ENCODE results near the gene SCART1. TPM values are rescaled to one million over a fixed set of nuclear protein-coding genes. Genes with fewer than 3 reads are reported as not detected.
"Not testable (repeated sequence)": the region's sequence is repeated elsewhere in the genome, so short reads cannot be mapped to it uniquely, and the experiment has no call there.

Gene SCART1
- total RNA-seq, 3 donors from 2014 or later = 2.5 to 4.8 (median 3.7) TPM

DNA sequence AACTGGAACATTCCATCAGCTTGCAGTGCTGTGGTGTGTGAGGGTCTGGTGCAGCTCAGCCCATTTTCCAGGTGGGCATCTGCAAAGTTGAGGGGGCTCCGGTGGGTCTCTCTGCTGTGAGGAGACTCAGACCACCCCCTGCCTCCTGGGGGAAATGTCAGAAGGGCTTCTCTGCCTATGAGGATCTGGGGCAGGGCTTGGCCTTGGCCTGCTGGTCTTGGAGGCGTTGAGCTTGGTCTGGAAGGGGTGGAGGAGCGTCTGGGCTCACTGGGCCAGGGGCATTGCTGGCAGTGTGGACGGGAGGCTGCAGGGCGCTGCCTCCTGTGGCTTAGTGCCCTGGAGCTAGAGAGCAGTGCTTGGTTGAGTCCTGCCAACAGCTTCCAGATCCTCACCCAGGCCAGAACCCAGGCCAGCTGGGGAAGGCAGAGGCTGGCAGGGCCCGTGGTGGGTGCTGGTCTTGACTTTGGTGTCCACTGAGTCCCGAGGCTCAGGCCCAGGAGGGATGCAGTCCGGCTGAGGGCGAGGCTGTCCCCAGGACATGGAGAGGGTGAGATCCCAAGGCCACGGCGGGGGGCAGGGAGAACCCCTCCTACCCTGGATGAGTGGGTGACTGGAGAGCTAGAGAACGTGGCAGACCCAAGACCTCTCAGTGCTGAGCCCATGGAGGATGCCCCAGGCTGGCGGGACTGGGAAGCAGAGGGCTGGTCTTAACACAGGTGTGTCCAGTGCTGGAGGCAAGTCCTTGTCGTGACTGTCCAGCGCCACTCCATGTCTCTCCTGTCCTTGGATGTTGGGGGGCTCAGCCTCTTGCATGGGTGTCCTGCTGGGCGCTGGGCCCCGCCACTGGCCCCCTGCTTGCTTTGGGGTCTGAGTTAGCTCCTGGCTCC is 32.2 kb upstream of the SCART1 start:
- intact Hi-C loops (cut with DNase I, micrococcal nuclease) = loop anchor here in 1 of 2 donors (10.0 kb wide), 1 partner anchor 153 kb away; no protein-coding TSS in a partner anchor

DNA sequence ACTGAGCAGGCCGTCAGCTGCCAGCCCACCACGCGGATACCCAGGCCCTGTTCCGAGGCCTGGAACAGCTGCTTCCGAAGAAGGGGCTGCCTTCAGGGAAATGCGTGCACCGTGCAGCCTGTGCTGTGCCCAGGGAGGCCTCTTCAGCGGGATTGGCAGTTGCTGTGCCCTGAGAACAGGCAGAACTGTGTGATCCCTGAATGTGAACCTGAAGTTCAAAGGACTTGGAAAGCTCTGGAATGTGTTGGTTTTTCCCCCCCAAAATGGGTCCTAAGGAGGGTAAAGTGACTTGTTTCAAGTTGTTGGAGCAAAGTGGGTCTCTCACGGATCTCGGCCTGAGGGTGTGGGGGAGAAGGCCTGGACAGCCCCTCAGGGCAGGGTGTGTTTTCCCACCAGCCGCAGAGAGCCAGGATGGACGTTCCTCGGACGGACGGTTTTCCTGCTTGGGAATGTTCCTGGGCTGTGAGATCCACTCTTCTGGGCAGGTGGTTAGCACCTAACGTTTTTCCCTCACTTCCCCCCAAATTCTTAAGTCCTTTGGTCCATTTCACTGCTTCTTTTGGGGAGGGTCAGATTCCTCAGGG is 31.4 kb upstream of the SCART1 start:
- DNase-seq = no peak
- H3K4me1 ChIP-seq (ENCODE audit: low read depth) = no peaks in the 10 kb centered on the region
- TF ChIP-seq, protein P1, sequence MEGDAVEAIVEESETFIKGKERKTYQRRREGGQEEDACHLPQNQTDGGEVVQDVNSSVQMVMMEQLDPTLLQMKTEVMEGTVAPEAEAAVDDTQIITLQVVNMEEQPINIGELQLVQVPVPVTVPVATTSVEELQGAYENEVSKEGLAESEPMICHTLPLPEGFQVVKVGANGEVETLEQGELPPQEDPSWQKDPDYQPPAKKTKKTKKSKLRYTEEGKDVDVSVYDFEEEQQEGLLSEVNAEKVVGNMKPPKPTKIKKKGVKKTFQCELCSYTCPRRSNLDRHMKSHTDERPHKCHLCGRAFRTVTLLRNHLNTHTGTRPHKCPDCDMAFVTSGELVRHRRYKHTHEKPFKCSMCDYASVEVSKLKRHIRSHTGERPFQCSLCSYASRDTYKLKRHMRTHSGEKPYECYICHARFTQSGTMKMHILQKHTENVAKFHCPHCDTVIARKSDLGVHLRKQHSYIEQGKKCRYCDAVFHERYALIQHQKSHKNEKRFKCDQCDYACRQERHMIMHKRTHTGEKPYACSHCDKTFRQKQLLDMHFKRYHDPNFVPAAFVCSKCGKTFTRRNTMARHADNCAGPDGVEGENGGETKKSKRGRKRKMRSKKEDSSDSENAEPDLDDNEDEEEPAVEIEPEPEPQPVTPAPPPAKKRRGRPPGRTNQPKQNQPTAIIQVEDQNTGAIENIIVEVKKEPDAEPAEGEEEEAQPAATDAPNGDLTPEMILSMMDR (IDR thresholded peaks at IDR 0.05) = no peak
- H3K9me3 ChIP-seq = no peaks in the 10 kb centered on the region
- ATAC-seq = no peak
- intact Hi-C loops (cut with DNase I, micrococcal nuclease) = loop anchor here in 1 of 2 donors (10.0 kb wide), 1 partner anchor 152 kb away; no protein-coding TSS in a partner anchor
- H3K36me3 ChIP-seq (ENCODE audit: low read depth) = no peaks in the 10 kb centered on the region
- no peak overlapping the region for H3K4me3 ChIP-seq

More for the DNA sequence above, 32.2 kb upstream of the SCART1 start:
- H3K9me3 ChIP-seq = no peaks in the 10 kb centered on the region
- TF ChIP-seq, protein P1 (IDR thresholded peaks at IDR 0.05) = no peak
- ATAC-seq (no peak), DNase-seq (peak in 1 of 3 donors; percentile 53)
- H3K36me3 ChIP-seq (ENCODE audit: low read depth) = no peaks in the 10 kb centered on the region
- H3K4me3 ChIP-seq = no peak overlapping the region
- H3K4me1 ChIP-seq (ENCODE audit: low read depth) = no peaks in the 10 kb centered on the region

DNA sequence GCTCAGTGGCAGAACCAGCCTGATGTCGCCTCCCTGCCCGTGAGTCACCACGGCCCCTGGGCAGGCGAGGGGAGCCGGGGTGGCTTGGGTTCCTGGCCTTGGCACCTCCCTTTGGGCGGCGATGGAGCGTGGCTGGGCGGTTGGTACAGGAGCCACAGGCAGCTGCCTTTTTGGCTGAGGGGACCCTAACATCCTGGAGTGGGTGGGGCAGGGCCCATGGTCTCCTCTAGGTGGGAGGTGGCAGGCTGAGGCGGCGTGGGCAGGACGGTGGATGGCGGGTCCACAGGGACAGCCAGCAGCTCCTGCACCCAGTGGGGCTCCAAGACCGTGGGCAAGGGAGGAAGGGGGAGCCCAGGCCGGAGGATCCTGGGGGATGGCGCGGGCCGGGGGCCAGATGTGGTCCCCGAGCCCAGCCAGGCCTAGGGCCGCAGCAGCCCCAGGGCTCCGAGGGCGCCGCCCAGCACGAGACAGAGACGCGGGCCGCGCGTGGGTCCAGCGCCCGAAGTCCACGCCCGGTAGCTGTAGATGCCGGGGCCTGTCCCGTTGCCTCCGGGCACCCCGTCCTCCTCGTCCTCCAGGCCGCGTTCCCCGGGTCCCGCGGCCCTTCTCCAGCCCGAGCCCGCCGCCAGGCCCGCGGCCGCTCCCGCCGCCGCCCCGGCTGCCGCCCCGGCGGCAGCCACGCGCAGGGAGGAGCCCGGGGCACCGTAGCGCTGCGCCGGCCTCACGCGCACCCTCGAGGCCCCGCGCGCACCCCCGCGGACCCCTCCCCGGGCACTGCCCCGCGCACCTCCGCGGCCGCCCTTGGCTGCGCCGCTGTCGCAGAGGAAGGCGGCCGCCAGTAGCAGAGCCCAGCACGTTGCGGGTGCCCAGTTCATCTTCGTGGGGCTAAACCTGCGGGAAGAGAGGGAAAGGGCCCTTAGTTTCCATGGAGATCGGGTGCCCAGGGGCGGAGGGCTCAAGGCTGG is 30.7 kb upstream of the SCART1 start:
- ATAC-seq (peak; percentile 27), DNase-seq (peak in 1 of 3 donors; percentile 25)
- Histone ChIP-seq H3K9me3 (no peaks in the 10 kb centered on the region), H3K4me1 (ENCODE audit: low read depth) (no peaks in the 10 kb centered on the region), H3K4me3 (no peak overlapping the region), H3K36me3 (ENCODE audit: low read depth) (no peaks in the 10 kb centered on the region)
- intact Hi-C loops (cut with DNase I, micrococcal nuclease) = loop anchor here in 1 of 2 donors (10.0 kb wide), 1 partner anchor 152 kb away; no protein-coding TSS in a partner anchor
- TF ChIP-seq, protein P1 (IDR thresholded peaks at IDR 0.05) = no peak

DNA sequence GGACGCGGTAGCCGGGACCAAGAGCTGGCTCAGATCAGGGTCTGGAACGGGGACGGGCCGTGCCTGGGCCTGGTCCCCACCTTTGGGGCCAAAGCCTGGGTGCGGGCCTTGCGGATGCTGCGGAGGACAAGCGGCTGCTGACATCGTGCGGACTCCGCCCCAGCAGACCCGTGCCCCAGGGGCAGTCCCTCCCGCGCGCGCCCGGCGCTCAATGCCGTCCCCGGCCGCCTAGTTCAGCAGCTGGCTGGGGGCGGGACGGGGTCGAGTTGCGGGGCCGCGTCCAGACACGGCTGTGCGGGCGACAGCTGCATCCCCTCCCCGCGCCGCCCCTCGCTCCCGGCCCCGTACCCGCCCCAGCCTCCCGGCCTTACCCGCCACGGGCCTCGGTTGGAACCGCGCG is 29.6 kb upstream of the SCART1 start:
- not testable (repeated sequence) for H3K36me3 ChIP-seq (ENCODE audit: low read depth); DNase-seq
- peak; percentile 21 for ATAC-seq

DNA sequence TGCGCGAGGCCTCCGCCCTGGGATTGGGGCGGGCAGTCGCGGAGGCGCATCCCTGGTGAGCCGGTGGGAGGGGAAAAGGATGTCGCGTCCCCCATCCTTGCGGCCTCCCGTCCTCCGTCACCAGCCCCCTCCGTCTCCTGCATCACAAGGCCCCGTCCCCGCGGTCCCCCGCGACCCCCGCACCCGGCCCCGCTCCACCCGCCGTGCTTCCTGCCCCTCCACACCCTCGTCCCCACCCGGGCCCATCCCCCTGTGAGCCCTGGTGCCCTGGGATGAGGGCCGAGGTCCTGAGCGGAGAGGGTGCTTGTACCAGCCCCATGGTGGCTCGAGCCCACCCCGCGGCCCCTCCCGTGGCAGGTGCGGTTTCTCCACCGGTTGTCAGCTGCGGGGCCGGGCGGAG is 29.1 kb upstream of the SCART1 start, which contains the start of gene SPRN:
Gene SPRN (minus strand): TSS at position 25 of the 400 bp plus-strand sequence. CDS start 944 bp downstream, outside the sequence.
- H3K4me3 ChIP-seq; DNase-seq; H3K4me1 ChIP-seq (ENCODE audit: low read depth); H3K9me3 ChIP-seq; H3K36me3 ChIP-seq (ENCODE audit: low read depth): not testable (repeated sequence)
- peak; percentile 10 for ATAC-seq
- intact Hi-C loops (cut with DNase I, micrococcal nuclease) = loop anchor here in 1 of 2 donors (10.0 kb wide), 1 partner anchor 150 kb away; no protein-coding TSS in a partner anchor

More for the DNA sequence above, 29.6 kb upstream of the SCART1 start:
- intact Hi-C loops (cut with DNase I, micrococcal nuclease) = loop anchor here in 1 of 2 donors (10.0 kb wide), 1 partner anchor 151 kb away; no protein-coding TSS in a partner anchor
- H3K4me3 ChIP-seq; H3K9me3 ChIP-seq; H3K4me1 ChIP-seq (ENCODE audit: low read depth): not testable (repeated sequence)

DNA sequence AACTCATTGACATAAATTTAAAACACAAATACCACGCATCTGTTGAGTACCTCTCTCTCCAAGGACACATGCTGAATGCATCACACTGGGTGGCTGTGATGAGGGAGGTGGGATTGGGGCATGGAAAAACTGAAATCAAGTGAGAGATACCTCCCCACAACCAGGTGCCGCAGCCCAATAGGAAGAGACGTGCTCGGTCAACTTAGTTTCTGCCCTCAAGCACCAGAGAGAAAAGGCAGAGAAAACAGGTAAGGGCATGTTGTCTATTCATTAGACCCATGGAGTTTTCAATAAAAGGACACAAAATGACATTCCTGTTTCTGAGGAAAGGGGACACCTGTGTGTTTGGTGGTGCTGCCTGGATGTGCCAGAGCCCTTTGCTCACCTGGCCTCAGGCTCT is 24.2 kb upstream of the SCART1 start:
- H3K36me3 ChIP-seq (ENCODE audit: low read depth); H3K4me3 ChIP-seq; H3K9me3 ChIP-seq; ATAC-seq; H3K4me1 ChIP-seq (ENCODE audit: low read depth); DNase-seq: not testable (repeated sequence)
- intact Hi-C loops (cut with DNase I, micrococcal nuclease) = loop anchor here in 1 of 2 donors (10.0 kb wide), 1 partner anchor 145 kb away; no protein-coding TSS in a partner anchor

DNA sequence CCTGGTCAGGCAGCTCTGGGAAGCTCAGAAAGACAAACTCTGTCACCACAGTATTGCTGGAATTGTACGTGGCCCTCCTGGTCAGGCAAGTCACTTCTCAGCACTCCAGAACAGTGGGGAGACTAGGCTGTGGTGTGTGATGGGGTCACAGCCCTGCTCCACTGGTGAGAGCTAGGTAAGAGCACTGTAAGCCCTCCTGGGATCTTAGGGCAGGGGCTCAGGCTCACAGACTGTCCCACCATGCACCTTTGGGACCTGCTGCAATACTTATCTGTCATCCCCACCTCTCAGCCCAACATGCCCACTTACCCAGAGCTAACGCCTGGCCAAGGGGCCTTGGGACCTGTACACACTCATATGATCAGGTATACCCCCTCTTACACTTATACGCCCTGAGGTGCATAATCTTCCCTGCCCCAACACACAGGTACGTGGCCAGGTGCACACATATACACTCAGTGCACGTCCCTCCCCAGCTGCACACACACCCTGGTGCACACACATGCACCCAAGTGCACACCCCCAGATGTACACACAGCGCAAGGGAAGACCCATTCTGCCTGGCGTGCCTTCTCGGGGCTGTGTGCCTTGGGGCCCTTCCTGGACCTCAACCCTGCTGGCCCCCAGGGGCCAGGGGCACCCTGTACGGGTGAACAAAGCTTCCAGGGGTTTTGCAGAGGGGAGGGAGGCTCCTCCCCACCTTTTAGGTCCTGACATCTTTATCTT is 21.7 kb upstream of the SCART1 start:
- intact Hi-C loops (cut with DNase I, micrococcal nuclease); H3K9me3 ChIP-seq; H3K4me3 ChIP-seq; H3K36me3 ChIP-seq (ENCODE audit: low read depth); H3K4me1 ChIP-seq (ENCODE audit: low read depth); DNase-seq: not testable (repeated sequence)
- peak; percentile 36 for ATAC-seq

DNA sequence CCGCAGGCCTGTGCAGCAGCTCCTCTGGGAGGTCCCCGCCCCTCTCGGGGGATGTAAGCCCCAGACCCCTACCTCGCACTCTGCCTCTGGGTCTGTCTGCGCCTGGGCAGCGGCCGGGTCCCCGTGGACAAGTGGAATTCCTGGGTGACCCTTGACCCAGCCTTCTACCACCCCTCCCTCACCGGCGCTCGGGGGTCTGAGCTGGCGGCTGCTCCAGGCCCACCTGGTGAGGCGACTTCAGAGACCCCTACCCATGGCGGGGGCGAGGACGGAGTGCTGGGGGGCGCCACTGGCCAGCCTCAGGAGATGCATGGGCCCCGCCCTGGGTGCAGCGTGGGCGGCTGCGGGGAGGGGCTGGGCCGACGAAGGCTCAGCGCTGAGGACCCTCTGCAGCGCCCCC is 21.0 kb upstream of the SCART1 start:
- intact Hi-C loops (cut with DNase I, micrococcal nuclease); H3K4me3 ChIP-seq; H3K9me3 ChIP-seq; H3K4me1 ChIP-seq (ENCODE audit: low read depth); H3K36me3 ChIP-seq (ENCODE audit: low read depth); DNase-seq: not testable (repeated sequence)
- ATAC-seq = peak; percentile 8

All from mucosa of descending colon (tissue), 3 donors.